ENCODE measurements around the gene TAF12.
"Not testable (repeated sequence)": the region's sequence is repeated elsewhere in the genome, so short reads cannot be mapped to it uniquely, and the experiment has no call there.

TAF12 gene, protein sequence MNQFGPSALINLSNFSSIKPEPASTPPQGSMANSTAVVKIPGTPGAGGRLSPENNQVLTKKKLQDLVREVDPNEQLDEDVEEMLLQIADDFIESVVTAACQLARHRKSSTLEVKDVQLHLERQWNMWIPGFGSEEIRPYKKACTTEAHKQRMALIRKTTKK

DNA sequence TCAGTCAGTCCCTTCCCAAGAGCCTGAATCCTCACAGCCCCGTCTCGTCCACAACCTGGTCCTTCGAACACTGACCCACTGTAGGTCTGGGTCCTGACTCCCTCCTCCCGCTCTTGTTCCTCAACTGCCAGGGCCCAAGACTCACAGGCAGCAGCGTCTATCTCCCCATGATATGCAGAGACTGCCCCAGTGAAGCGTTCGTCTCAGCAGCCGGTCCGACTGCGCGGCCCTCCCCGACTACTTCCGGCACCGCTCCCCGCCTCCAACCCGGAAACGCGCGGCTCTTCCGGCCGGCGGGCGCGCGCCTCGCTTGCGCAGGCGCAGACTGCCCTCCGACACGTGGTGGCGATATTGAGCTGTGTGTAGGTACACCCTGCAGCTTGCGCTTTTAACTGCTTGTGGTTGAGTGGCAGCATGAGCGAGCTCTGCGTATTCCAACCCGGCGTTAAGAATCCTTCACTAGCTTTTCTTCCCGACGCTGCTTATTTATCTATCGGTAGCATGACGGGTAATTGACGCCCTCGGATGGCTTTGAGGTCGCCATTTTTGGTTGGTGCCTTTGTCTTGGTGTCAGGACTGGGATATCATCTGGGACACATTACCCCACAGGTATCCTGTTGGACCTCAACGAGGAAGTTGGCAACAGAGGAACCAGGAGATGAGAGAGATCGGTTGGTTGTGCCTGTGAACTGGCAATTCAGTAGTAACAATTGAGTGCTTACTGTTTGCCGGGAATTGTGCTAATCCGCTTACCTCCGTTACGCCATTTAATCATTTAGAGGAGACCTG lies at the start of gene TAF12:
Gene TAF12 (minus strand): TSS at position 221 of the 789 bp plus-strand sequence. CDS start 20,986 bp downstream, outside the sequence.
- H3K4me3 ChIP-seq (ENCODE audit: low read depth, low read length) = peak within 1 kb of the TSS; percentile 82

DNA sequence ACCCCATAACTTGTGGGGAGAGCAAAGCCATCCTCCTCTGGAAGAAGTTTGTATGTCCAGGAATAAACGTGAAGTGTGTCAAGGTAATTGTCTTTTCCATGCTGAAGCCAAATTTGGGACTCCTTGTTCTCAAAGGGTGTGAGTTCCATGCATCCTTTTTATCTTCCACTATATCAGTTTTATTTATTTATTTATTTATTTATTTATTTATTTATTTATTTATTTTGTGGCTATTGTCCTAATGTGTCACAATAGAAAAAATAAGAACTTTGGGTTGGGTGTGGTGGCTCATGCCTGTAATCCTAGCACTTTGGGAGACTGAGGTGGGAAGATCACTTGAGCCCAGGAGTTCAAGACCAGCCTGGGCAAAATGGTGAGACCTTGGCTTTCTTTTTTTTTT lies 48.8 kb upstream of the TAF12 start:
- not testable (repeated sequence) for H3K4me3 ChIP-seq (ENCODE audit: low read depth, low read length); DNase-seq (ENCODE audit: low read depth)

More for the DNA sequence above, at the start of gene TAF12:
- DNase-seq (ENCODE audit: low read depth) = peak; percentile 98
- TF ChIP-seq, protein P1, sequence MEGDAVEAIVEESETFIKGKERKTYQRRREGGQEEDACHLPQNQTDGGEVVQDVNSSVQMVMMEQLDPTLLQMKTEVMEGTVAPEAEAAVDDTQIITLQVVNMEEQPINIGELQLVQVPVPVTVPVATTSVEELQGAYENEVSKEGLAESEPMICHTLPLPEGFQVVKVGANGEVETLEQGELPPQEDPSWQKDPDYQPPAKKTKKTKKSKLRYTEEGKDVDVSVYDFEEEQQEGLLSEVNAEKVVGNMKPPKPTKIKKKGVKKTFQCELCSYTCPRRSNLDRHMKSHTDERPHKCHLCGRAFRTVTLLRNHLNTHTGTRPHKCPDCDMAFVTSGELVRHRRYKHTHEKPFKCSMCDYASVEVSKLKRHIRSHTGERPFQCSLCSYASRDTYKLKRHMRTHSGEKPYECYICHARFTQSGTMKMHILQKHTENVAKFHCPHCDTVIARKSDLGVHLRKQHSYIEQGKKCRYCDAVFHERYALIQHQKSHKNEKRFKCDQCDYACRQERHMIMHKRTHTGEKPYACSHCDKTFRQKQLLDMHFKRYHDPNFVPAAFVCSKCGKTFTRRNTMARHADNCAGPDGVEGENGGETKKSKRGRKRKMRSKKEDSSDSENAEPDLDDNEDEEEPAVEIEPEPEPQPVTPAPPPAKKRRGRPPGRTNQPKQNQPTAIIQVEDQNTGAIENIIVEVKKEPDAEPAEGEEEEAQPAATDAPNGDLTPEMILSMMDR (IDR thresholded peaks at IDR 0.05; ENCODE audit: insufficient read depth, low read depth, low read length, missing control alignments) = peak; percentile 36

DNA sequence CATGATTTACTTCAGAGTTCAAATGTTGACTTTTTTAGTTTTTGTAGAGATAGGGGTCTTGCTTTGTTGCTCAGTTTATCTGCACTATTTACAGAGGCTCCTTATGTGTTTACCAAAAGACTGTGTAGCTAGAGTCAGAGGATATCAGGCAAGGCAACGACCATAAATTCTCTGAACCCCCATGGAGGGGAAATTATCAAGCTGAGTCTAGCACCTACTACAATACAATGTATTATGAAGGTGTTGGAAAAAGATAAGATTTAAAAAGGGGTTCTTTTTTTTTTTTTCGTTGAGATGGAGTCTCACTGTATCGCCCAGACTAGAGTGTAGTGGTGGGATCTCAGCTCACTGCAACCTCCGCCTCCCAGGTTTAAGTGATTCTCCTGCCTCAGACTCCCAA lies 42.1 kb upstream of the TAF12 start:
- no peak overlapping the region for H3K4me3 ChIP-seq (ENCODE audit: low read depth, low read length)
- DNase-seq (ENCODE audit: low read depth) = no peak
- TF ChIP-seq, protein P1 (IDR thresholded peaks at IDR 0.05; ENCODE audit: insufficient read depth, low read depth, low read length, missing control alignments) = no peak

DNA sequence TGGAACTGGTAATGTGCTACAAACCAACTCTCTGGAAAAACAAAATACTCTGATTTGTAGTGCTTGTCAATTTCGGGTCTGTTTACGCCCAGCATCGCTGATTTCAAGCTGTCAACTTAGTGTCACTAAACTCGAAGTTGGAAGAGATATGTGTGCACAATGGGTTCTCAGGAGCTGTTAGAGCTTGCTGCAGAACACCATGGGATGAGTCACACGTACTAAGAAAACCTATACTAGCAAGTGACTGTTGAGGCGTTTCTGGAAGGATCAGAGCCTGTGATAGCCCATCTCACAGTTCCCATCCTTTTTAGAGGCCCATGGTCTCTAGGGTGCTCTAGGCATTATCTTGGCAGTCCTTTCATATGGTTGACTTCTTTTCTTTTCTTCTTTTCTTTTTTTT lies 40.0 kb upstream of the TAF12 start:
- no peak overlapping the region for H3K4me3 ChIP-seq (ENCODE audit: low read depth, low read length)
- TF ChIP-seq, protein P1 (IDR thresholded peaks at IDR 0.05; ENCODE audit: insufficient read depth, low read depth, low read length, missing control alignments) = no peak
- DNase-seq (ENCODE audit: low read depth) = no peak

DNA sequence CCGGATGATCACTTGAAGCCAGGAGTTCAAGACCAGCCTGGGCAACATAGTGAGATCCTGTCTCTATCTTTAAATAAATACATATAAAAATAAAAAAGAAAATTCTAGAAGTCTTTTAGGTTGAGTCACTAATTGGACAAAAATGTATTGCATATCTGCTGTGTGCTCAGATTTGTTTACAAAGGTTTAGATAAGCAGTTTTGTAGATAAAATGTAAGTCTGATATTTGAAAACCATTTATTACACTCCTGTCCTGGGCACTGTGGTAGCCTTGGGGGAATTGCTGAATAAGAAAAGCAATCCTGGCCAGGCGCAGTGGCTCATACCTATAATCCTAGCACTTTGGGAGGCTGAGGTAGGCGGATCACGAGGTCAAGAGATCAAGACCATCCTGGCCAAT lies 37.3 kb upstream of the TAF12 start:
- no peak overlapping the region for H3K4me3 ChIP-seq (ENCODE audit: low read depth, low read length)
- DNase-seq (ENCODE audit: low read depth) = no peak
- TF ChIP-seq, protein P1 (IDR thresholded peaks at IDR 0.05; ENCODE audit: insufficient read depth, low read depth, low read length, missing control alignments) = no peak

DNA sequence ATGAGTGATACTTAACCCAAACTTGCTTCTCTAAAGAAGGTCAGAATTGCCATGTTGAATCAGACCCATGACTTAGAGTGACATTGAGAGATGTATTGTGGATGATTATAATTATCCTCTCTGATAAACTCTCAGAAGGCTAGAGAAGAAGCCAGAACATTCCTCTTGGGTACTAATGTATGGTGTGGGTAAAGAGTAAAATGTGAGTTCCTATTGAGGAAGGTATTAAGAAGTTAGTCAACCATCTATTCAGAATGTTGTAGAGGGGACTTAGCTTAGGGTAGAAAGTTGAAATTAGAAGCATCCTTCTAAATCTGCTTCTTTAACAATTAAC lies 33.0 kb upstream of the TAF12 start:
- DNase-seq (ENCODE audit: low read depth) = no peak
- no peak overlapping the region for H3K4me3 ChIP-seq (ENCODE audit: low read depth, low read length)
- TF ChIP-seq, protein P1 (IDR thresholded peaks at IDR 0.05; ENCODE audit: insufficient read depth, low read depth, low read length, missing control alignments) = no peak

DNA sequence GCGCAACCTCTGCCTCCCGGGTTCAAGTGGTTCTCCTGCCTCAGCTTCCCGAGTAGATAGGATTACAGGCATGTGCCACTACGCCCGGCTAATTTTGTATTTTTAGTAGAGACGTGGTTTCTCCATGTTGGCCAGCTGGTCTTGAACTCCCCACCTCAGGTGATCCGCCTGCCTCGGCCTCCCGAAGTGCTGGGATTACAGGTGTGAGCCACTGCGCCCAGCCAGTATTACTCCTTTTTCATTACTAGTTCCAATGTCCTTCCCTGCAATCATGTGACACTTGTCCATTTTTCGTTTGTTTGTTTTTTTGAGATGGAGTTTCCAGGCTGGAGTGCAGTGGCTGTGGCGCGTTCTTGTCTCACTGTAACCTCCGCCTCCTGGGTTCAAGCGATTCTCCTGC lies 30.1 kb upstream of the TAF12 start:
- not testable (repeated sequence) for H3K4me3 ChIP-seq (ENCODE audit: low read depth, low read length); DNase-seq (ENCODE audit: low read depth)

DNA sequence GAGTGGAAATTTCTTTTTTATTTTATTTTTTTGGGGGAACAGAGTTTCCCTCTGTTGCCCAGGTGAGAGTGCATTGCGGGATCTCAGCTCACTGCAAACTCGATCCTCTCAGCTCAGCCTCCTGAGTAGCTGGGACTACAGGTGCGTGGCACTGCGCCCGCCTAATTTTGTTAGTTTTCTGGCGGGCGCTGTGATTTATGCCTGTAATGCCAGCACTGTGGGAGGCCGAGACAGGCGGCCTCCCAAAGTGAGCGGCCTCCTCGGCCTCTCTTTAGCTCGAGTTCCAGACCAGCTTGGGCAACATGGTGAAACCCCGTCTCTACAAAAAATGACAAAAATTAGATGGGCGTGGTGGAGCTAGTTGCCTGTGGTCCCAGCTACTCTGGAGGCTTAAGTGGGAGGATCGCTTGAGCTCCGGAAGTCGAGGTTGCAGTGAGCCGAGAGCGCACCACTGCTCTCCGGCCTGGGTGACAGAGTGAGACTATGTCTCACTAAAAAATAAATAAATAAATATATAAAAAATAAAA lies 28.4 kb upstream of the TAF12 start:
- DNase-seq (ENCODE audit: low read depth) = no peak
- H3K4me3 ChIP-seq (ENCODE audit: low read depth, low read length) = no peak overlapping the region
- TF ChIP-seq, protein P1 (IDR thresholded peaks at IDR 0.05; ENCODE audit: insufficient read depth, low read depth, low read length, missing control alignments) = no peak
